HL-60 (cell line): ENCODE measurements around the gene NAGLU.

Experiments
- GABPA ChIP-seq: IDR thresholded peaks from 2 replicates; pipeline ENCODE4 v1.6.1; 2012; ENCODE audit warnings: low read depth
- POLR2AphosphoS5 ChIP-seq: IDR thresholded peaks from 2 replicates; pipeline ENCODE4 v1.6.1; 2012; ENCODE audit warnings: low read depth
- SPI1 ChIP-seq: IDR thresholded peaks from 2 replicates; pipeline ENCODE4 v1.6.1; 2012; ENCODE audit warnings: low read depth, mild to moderate bottlenecking, borderline replicate concordance
- TF ChIP-seq, protein P1 (sequence below): IDR thresholded peaks from one replicate; pipeline ENCODE4 v1.5.1; 2011; ENCODE audit warnings: low read length, control low read depth, inconsistent platforms; ENCODE audit not compliant: insufficient read depth
- TF ChIP-seq, protein P2 (sequence below): IDR thresholded peaks from 2 replicates; pipeline ENCODE4 v1.6.1; 2012; ENCODE audit warnings: low read depth; ENCODE audit not compliant: insufficient replicate concordance

DNA sequence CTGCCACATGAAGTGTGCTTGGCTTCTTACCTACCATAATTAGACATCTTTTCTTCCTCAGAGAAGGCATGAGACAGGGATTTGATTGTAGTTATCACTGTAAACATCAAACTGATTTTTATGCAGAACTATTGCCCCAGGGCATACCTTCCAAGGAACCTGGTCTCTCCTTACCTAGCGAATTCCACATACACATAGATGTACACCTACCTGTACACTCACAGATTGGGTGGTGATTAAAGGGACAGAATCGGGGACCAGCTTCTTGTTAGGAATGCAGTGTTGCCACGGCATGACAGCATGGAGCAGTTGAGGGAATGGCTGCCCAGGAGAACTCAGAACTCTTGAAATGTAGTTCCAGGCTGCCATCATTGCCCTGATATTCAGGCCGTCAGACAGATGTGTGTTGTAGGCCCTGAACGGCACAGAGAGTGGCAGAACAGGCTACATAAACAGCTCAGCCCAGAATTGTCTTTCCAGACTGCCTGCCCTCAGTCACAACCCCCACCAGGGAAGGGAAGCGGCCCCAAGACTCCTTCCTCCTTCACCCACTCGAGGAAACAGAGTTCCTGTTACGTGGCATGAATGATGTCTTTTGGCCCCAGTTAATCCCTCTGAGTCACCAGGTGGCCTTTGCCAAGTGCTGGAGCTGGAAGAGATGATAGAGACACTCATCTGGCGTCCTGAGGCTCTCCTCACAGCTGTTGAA is 17.8 kb upstream of the NAGLU start:
- TF ChIP-seq POLR2AphosphoS5 (no peak), SPI1 (no peak), GABPA (no peak)
- TF ChIP-seq, protein P1, sequence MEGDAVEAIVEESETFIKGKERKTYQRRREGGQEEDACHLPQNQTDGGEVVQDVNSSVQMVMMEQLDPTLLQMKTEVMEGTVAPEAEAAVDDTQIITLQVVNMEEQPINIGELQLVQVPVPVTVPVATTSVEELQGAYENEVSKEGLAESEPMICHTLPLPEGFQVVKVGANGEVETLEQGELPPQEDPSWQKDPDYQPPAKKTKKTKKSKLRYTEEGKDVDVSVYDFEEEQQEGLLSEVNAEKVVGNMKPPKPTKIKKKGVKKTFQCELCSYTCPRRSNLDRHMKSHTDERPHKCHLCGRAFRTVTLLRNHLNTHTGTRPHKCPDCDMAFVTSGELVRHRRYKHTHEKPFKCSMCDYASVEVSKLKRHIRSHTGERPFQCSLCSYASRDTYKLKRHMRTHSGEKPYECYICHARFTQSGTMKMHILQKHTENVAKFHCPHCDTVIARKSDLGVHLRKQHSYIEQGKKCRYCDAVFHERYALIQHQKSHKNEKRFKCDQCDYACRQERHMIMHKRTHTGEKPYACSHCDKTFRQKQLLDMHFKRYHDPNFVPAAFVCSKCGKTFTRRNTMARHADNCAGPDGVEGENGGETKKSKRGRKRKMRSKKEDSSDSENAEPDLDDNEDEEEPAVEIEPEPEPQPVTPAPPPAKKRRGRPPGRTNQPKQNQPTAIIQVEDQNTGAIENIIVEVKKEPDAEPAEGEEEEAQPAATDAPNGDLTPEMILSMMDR = no peak
- TF ChIP-seq, protein P2, sequence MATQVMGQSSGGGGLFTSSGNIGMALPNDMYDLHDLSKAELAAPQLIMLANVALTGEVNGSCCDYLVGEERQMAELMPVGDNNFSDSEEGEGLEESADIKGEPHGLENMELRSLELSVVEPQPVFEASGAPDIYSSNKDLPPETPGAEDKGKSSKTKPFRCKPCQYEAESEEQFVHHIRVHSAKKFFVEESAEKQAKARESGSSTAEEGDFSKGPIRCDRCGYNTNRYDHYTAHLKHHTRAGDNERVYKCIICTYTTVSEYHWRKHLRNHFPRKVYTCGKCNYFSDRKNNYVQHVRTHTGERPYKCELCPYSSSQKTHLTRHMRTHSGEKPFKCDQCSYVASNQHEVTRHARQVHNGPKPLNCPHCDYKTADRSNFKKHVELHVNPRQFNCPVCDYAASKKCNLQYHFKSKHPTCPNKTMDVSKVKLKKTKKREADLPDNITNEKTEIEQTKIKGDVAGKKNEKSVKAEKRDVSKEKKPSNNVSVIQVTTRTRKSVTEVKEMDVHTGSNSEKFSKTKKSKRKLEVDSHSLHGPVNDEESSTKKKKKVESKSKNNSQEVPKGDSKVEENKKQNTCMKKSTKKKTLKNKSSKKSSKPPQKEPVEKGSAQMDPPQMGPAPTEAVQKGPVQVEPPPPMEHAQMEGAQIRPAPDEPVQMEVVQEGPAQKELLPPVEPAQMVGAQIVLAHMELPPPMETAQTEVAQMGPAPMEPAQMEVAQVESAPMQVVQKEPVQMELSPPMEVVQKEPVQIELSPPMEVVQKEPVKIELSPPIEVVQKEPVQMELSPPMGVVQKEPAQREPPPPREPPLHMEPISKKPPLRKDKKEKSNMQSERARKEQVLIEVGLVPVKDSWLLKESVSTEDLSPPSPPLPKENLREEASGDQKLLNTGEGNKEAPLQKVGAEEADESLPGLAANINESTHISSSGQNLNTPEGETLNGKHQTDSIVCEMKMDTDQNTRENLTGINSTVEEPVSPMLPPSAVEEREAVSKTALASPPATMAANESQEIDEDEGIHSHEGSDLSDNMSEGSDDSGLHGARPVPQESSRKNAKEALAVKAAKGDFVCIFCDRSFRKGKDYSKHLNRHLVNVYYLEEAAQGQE = no peak
